Measurements from ENCODE around the gene MAN2B2.
"Not testable (repeated sequence)": the region's sequence is repeated elsewhere in the genome, so short reads cannot be mapped to it uniquely, and the experiment has no call there.

Gene MAN2B2

DNA sequence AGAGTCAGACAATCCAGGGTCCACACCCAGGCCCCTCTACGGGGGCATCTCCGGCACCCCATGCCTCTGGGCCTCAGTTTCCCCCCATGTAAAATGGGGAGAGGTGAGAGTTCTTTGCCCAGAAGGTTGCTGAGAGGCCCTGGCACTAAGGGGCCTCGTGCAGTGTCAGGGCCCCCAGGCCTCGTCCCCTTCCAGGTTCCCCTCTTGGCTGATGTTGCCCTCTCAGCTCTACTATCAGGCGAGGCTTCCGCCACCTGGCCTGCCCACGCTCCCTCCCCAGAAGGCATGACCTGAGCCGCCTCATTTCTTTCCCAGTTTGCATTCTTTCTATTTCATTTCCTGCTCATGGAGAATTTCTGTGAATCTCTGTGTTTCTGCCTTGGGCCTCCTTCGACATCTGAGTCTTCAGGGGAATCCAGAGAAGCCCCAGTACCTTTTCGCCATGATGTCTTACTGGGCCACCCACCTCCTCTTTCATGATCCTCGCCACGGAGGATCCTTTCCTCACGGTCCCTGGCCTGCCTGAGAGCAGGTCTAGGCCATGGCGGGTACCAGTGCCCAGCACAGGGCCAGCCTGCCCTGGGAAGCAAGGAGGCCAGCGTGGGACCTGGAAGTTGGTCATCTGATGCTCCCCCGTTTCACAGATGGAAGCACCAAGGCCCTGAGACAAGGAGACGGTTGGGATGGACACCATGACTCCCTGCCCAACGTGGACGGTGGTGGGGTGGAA is 43.6 kb downstream of the MAN2B2 start:
- DNase-seq = no peak

DNA sequence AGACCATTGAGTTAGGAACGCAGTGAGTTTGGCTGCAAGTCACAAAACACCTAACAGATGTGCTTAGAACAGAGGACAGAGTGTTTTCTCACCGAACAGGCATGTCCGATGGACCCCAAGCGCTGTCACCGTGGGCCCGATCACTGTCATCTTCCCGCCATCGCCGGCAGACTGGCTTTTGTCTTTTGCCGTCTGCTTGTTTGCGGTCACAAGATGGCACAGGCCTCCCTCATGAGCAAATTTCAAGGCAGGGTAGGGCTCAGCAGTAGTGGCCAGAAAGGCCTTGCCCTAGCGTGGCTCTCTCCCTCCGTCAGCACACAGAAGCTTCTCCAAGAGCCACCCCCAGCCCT is 44.1 kb downstream of the MAN2B2 start:
- DNase-seq = no peak

DNA sequence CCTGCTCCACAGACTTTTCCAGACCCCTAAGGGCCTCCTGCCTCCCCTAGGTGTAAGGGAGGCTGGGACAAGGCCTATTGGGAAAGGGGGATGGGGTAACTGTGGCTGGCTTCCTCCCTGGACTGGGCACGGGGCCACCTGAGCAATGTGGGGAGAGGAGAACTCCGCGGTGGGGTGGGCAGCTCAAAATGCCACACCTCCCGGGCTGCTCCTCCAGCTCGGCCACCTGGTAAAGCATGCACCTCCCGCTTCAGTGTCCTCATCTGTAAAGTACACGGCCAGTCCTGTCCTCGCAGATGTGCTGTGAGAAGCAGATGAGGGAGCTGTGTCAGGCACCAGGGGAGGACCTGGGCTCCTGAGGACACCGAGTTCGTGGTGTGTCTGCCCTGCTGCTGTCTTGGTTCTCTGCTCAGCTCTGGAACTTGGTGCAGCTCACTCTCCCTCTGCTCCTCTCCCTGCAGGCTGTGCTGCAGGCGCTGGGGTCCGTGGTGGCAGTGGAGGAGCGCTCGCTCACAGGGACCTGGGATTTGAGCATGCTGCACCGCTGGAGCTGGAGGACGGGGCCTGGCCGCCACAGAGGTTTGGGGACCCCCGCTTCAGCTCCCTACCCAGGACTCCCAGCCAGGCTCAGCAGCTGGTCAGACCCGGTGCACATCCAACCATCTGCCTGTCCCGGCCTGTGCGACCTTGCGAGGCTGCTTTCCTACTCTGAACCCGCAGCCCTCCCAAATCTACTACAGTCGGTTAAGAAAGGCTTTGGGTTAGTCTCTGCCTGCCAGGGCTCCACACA is 44.7 kb downstream of the MAN2B2 start:
- no peak for DNase-seq

GRCh38 chr4:6620296-6620695 is 45.3 kb downstream of the MAN2B2 start:
- no peak for DNase-seq

GRCh38 chr4:6620891-6621555 is 46.0 kb downstream of the MAN2B2 start:
- no peak for DNase-seq

DNA sequence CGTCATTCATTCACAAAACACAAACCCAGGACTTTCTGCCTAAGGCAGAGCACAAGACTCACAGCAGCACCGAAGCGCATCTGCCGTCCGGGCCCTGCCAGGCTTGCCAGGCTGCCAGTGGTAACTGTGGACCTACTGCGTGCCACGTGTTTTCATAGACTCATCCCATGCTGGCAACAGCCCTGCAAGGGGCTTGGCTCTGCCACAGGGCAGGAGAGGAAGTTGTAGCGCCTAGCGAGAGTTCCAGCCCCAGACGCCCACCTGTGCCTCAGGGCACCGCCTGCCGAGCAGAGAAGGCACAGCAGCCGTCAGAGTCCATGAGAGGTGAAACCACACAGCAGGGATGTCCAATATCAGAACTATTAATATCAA is 46.6 kb downstream of the MAN2B2 start:
- DNase-seq = no peak

GRCh38 chr4:6622744-6623143 is 47.8 kb downstream of the MAN2B2 start:
- no peak for DNase-seq

DNA sequence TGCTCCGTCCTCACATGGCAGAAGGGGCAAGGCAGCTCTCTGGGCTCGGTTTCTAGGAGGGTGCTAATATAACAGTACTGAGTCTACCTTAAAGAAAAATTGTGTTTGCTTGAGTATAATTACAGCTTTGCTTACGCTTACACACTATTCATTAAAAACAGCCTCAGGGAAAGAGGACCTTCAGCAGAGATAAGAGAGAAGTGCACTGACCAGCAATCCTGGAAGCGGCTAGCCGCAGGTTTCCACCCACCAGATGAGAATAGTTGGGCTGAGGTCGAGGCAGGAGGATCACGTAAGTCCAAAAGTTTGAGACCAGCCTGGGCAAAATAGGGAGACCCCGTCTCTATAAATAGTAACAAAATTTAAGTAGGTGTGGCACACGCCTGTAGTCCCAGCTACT is 50.3 kb downstream of the MAN2B2 start:
- DNase-seq = no peak

- DNase-seq = no peak
Measured at GRCh38 chr4:6626066-6626465, 51.1 kb downstream of the MAN2B2 start.

DNA sequence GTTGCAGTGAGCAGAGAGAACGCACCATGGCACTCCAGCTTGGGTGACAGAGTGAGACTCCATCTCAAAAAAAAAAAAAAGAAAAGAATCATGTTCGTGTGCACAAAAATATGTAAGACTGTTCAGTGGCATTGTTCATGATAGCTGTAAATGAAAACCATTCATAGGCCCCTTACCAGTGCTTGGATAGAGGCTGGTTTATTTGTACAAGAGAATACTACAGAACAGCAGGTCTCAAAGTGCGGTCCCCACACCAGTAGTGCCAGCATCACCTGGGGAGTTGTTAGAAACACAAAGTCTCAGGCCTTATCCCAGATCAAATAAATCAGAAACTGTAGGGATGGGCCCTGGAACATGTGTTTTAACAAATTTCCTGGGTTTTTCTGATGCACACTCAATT is 52.8 kb downstream of the MAN2B2 start:
- no peak for DNase-seq

DNA sequence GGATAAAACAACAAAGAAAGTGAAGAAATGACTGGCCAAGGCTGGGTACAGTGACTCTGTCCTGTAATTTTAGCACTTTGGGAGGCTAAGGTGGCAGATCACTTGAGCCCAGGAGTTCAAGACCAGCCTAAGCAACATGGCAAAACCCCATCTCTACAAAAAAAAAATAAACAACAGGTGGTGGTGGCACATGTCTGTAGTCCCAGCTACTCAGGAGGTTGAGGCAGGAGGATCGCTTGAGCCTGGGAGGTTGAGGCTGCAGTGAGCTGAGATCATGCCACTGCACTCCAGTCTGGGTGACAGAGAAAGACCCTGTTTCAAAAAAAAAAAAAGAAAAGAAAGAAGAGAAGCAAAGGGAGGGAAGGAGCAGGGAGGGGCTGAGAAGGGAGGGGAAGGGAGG is 53.5 kb downstream of the MAN2B2 start:
- DNase-seq = not testable (repeated sequence)

DNA sequence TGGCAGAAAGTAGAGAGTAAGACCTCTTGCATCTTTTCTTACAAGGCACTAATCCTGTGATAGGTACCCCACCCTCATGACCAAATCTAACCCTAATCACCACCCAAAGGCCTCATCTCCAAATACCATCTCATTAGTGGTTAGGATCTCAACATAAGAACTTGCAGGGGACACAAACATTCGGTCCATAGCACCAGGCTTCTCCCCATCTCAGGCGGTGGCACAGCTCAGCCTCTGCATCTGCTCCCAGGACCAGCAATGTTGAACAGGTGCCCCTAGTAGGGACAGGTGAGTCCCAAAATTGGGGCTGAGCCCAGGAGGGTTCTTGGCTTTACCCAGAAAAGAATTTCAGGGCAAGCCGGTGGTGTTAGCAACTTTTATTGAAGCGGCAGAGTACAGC is 57.1 kb downstream of the MAN2B2 start:
- DNase-seq = no peak

DNA sequence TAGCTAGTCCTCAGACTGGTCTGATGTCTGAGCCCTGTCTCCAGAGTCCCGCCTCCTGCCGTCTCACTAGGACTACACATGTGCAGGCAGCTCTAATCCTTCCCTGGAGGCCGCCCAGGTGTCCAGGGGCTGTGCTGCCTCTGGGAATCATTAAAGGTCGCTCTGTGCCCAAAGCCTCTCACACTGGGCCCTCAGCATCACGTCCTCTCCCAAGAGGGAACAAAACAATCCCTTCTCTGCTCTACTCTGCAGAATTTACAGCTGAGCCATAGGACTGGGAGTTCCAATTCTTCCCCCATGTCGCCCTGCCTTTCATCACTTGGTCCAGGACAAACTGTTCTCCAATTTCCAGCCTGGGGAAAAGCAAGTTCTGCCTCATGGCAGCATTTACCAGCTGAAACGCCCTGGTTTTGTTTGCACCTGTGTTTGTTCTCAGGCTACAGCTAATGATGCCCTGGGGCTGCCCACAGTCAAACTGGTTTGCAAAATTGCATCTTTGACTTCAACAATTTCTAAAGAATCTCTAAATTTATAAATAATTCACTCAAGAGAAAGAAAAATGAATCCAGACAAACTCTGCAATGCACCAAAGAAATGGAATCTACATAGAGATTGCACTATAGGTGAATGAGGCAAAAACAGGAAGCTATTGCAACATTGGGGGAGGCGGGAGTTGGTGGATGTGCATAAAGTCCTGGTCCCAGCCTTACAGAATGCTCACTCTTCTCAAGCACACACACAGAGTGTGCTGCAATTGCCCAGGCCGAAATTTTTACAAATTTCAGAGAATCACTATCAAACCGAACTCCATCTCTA is 58.3 kb downstream of the MAN2B2 start:
- no peak for DNase-seq

DNA sequence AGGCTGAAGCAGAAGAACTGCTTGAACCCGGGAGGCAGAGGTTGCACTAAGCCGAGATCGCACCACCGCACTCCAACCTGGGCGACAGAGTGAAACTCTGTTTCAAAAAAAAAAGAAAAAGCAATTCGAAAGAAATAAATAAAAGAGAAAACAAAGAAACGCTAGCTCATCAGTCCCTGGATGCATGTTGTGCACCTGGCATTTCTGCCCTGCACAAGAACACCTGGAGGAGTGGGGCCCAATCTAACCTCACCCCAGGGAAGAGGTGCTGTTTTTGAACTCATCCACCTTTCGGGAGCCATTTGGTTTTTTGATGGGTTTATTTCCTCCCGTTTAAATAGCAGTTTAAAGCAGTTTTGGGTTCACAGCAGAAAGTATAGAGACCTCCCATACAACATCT is 59.8 kb downstream of the MAN2B2 start:
- no peak for DNase-seq

GRCh38 chr4:6639137-6639680 is 64.2 kb downstream of the MAN2B2 start:
- no peak for DNase-seq

DNA sequence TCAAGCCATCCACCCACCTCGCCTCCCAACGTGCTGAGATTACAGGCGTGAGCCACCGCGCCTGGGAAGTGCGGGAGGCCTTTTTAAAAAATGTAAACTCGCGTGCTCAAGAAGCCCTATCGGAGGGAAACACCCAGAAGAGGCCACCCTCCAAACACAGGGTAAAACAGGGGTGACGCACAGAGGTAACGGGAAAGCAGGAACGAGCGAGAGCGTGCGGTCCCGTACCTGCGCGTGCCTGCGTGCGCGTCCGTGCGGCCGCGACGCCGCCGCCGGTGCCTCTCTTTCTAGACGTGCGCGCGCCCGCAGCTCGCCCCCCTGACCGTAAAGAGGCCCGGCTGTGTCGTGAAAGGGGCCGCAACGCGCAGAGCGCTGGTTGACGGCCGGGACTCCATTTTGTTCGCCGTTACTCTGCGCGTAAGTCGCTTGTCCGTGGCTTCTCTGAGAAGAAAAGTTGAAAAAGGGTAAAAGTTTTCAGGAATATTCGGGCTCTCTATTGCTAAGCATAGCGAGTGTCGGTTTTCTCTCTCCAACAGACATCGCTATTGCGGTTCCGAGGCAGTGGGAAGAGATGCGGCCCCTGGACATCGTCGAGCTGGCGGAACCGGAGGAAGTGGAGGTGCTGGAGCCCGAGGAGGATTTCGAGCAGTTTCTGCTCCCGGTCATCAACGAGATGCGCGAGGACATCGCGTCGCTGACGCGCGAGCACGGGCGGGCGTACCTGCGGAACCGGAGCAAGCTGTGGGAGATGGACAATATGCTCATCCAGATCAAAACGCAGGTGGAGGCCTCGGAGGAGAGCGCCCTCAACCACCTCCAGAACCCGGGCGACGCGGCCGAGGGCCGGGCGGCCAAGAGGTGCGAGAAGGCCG is 65.5 kb downstream of the MAN2B2 start, which contains the start of gene MRFAP1:
Gene MRFAP1 (plus strand): TSS at position 394 of the 872 bp plus-strand sequence. CDS start 178 bp downstream, at position 572.
- DNase-seq = peak; percentile 95

DNA sequence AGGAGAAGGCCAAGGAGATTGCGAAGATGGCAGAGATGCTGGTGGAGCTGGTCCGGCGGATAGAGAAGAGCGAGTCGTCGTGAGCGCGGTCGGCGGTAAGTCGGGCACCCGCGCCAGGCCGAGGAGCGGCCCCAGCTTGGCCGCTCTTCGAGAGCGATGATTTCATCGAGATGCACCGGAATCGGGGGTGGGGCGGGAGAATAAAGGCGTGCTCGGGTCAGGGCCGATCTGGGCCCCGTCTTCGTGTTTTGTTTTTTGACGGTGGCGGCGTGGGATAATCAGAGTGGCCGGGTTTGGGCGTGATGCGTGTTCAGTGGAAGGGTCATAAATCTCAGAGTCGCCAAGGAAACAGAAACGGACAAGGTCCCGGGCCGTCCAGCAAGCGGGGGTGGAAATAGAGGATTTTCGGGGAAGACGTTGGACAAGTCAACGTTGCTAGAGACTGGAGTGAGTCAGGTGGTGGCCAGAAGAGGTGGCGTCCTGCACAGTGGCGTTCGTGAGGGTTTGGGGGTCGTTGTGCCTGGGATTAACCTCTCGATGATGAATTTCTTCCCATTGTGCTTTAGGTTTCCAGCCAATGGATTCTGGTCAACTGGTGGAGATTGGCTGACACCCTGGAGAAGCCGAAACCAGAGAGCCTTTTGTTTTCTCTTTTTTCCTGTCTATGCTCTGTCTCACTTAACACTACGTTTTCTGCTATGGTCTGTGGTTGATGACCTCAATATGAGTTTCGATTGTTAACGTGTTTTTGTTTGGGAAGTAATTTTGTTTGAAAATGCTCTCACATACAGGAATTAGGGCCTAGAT is 66.4 kb downstream of the MAN2B2 start:
- DNase-seq = no peak

GRCh38 chr4:6641971-6642320 is 67.0 kb downstream of the MAN2B2 start:
- DNase-seq = no peak

DNA sequence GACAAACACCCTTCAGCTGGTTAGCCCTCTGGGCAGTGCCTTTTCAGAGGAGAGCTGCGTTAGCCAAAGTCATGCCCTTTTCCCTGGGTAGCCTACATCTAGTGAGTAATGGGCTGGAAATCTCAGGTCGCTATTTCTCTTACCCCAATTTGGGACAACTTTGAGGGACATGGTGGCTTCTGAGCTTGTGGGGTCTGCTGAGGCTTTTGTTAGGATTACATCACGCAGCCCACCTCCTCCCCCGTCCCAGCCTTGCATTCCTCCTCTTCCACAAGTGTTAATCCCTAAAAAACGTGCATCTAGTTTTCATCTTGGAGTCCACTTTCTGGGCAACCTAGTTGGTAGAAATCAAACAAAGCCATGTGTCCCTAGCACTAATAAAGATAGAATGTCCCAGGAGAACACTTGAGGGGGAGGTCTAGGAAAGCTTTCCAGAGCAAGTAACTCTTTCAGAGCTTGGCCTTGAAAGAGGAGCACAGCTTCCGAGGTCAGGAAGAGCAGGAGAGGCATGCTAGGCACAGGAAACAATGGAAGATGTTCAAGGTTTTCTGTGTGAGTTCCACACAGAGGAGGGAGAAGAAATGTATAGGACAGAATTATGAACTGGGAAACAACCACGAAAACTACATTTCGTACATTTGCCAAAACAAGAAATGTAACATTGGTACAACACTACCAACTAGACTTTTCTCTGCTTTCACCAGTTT is 68.3 kb downstream of the MAN2B2 start:
- DNase-seq = no peak
